Breast epithelium (tissue), 3 donors: ENCODE results near the gene ADAMTS17.

Experiments used
- POLR2A ChIP-seq: fragments of 450-650 bp; IDR thresholded peaks from one replicate; pipeline ENCODE4 v1.6.1; 2016; ENCODE audit warnings: antibody characterized with exemption, mild to moderate bottlenecking, moderate library complexity
- POLR2AphosphoS5 ChIP-seq, 3 donors: sonication (generic); formaldehyde crosslinking; IDR thresholded peaks; one replicate each; pipeline ENCODE4 v1.6.1; 2017; ENCODE audit warnings: antibody characterized with exemption in 3 of 3
- TF ChIP-seq, protein P1 (sequence below), 3 donors: fragments of 450-650 bp; IDR thresholded peaks; one replicate each; pipeline ENCODE4 v1.5.1; 2016 to 2017; ENCODE audit warnings: antibody characterized with exemption in 3 of 3, mild to moderate bottlenecking in 3 of 3, moderate library complexity in 3 of 3

DNA sequence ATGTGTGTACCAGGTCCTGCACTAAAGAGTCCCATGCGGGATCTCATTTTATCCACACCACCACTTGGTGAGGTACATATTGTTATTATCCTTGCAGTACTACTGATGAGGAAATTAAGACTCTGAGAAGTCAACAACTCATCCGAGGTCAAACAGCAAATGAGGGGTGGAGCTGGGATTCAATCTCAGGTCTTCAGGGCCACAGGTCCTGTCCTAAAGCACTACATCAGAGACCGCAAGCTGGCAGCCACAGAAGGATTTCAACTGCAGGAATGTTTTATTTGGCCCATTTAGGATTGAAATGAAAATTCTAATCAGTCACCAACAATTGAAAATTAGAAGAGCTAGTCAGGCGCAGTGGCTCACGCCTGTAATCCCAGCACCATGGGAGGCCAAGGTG, 131.4 kb downstream of the ADAMTS17 start:
- TF ChIP-seq, protein P1, sequence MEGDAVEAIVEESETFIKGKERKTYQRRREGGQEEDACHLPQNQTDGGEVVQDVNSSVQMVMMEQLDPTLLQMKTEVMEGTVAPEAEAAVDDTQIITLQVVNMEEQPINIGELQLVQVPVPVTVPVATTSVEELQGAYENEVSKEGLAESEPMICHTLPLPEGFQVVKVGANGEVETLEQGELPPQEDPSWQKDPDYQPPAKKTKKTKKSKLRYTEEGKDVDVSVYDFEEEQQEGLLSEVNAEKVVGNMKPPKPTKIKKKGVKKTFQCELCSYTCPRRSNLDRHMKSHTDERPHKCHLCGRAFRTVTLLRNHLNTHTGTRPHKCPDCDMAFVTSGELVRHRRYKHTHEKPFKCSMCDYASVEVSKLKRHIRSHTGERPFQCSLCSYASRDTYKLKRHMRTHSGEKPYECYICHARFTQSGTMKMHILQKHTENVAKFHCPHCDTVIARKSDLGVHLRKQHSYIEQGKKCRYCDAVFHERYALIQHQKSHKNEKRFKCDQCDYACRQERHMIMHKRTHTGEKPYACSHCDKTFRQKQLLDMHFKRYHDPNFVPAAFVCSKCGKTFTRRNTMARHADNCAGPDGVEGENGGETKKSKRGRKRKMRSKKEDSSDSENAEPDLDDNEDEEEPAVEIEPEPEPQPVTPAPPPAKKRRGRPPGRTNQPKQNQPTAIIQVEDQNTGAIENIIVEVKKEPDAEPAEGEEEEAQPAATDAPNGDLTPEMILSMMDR (IDR thresholded peaks at IDR 0.05) = no peak
- no peak for TF ChIP-seq POLR2AphosphoS5 (IDR thresholded peaks at IDR 0.05)
- no peak for TF ChIP-seq POLR2A
